H1 (cell line): ENCODE results near the gene DCTPP1. TPM values are rescaled to one million over a fixed set of nuclear protein-coding genes. Genes with fewer than 3 reads are reported as not detected.

Source experiments
- CTCF ChIA-PET: fragments of 300-600 bp; sonication (Branson Sonifier 250); formaldehyde crosslinking; loops from one replicate; lab custom pipeline; 2021; ENCODE audit not compliant: partially characterized antibody; lab: Charles Lee
- POLR2A ChIA-PET: fragments of 300-600 bp; sonication (Branson Sonifier 250); formaldehyde crosslinking; loops from one replicate; lab custom pipeline; 2021; ENCODE audit warnings: inconsistent platforms; ENCODE audit not compliant: partially characterized antibody; lab: Charles Lee
- DNase-seq, 2 experiments: peaks; one replicate each; pipeline versions ENCODE4 v3.0.0 to v3.0.0-alpha.2; 2010 to 2022; ENCODE audit warnings: low spot score in 2 of 2, low read depth in 1 of 2, mixed read lengths in 1 of 2
- FAIRE-seq: peaks from 2 replicates; lab custom pipeline; 2011; peaks lifted over from hg19 to GRCh38; lab: Jason Lieb, UNC
- H2AFZ ChIP-seq: 2 replicates; pipeline ENCODE4 v1.8.1; 2012; ENCODE audit warnings: low read length, inconsistent platforms
- H2AK5ac ChIP-seq: 2 replicates; pipeline ENCODE4 v1.6.1; 2013; ENCODE audit warnings: low read depth, low read length
- H2BK120ac ChIP-seq: replicated peaks from 2 replicates; pipeline ENCODE3; 2013; ENCODE audit warnings: low read depth, low read length, inconsistent platforms
- H2BK12ac ChIP-seq: 2 replicates; pipeline ENCODE4 v1.6.1; 2013; ENCODE audit warnings: low read depth, low read length
- H2BK15ac ChIP-seq: 2 replicates; pipeline ENCODE4 v1.6.1; 2013; ENCODE audit warnings: low read length
- H2BK20ac ChIP-seq: 2 replicates; pipeline ENCODE4 v1.6.1; 2013; ENCODE audit warnings: low read length
- H2BK5ac ChIP-seq: 2 replicates; pipeline ENCODE4 v1.6.1; 2013; ENCODE audit warnings: low read depth, low read length
- H3K14ac ChIP-seq: 2 replicates; pipeline ENCODE4 v1.6.1; 2013; ENCODE audit warnings: inconsistent platforms; ENCODE audit not compliant: insufficient read length
- H3K18ac ChIP-seq: 2 replicates; pipeline ENCODE4 v1.6.1; 2013; ENCODE audit warnings: low read length; ENCODE audit errors: extremely low read depth
- H3K23ac ChIP-seq: 2 replicates; pipeline ENCODE4 v1.6.1; 2013; ENCODE audit warnings: inconsistent platforms; ENCODE audit not compliant: insufficient read length
- H3K23me2 ChIP-seq: 2 replicates; pipeline ENCODE4 v1.6.1; 2013; ENCODE audit warnings: low read depth, low read length
- H3K27ac ChIP-seq: 2 replicates; pipeline ENCODE4 v1.6.1; 2011; ENCODE audit warnings: low read depth, low read length, inconsistent platforms
- H3K27me3 ChIP-seq, 4 experiments: replicated peaks in 1 of 4; 1 replicate in 1 of 4; 2 replicates in 3 of 4; pipeline versions ENCODE4 v1.6.1 to v1.8.1; 2011 to 2013; ENCODE audit warnings: low read length in 3 of 4, mild to moderate bottlenecking in 3 of 4, inconsistent platforms in 2 of 4, mixed read lengths in 2 of 4, moderate library complexity in 1 of 4; ENCODE audit not compliant: control insufficient read depth in 3 of 4, insufficient read depth in 3 of 4; ENCODE audit errors: extremely low read depth in 1 of 4
- H3K36me3 ChIP-seq, 4 experiments: 2 replicates each; pipeline versions ENCODE4 v1.6.1 to v1.8.1; 2011 to 2013; ENCODE audit warnings: mild to moderate bottlenecking in 4 of 4, low read length in 3 of 4, moderate library complexity in 2 of 4, control low read depth in 1 of 4, inconsistent platforms in 1 of 4; ENCODE audit not compliant: insufficient read depth in 4 of 4, control insufficient read depth in 2 of 4
- H3K4ac ChIP-seq: replicated peaks from 2 replicates; pipeline ENCODE3; 2013; ENCODE audit warnings: low read length, low read depth, mixed read lengths, inconsistent platforms; ENCODE audit not compliant: insufficient read length
- H3K4me1 ChIP-seq, 4 experiments: replicated peaks in 1 of 4; 1 replicate in 1 of 4; 2 replicates in 3 of 4; pipeline versions ENCODE4 v1.6.1 to v1.8.1; 2011 to 2013; ENCODE audit warnings: low read length in 3 of 4, inconsistent platforms in 2 of 4, mixed read lengths in 1 of 4; ENCODE audit not compliant: insufficient read depth in 4 of 4, control insufficient read depth in 3 of 4
- H3K4me2 ChIP-seq, 2 experiments: 2 replicates each; pipeline versions ENCODE4 v1.6.1 to v1.8.1; 2011 to 2013; ENCODE audit warnings: low read depth in 2 of 2, low read length in 2 of 2, control low read depth in 1 of 2, inconsistent platforms in 1 of 2, mild to moderate bottlenecking in 1 of 2; ENCODE audit not compliant: insufficient read depth in 1 of 2
- H3K4me3 ChIP-seq, 4 experiments: fragments of 200-600, 300-600 bp in 1 of 4; sonication (generic), shearing (Covaris generic), sonication (Bioruptor Twin) in 1 of 4; 2 replicates each; pipeline versions ENCODE4 v1.5.1 to v1.8.1; 2011 to 2016; ENCODE audit warnings: low read length in 4 of 4, low read depth in 3 of 4, control low read depth in 2 of 4, inconsistent platforms in 2 of 4, mild to moderate bottlenecking in 2 of 4, mixed read lengths in 1 of 4, moderate library complexity in 1 of 4; ENCODE audit not compliant: insufficient read depth in 2 of 4; ENCODE audit errors: extremely low read depth in 1 of 4
- H3K56ac ChIP-seq: replicated peaks from 2 replicates; pipeline ENCODE3; 2013; ENCODE audit warnings: low read depth, mild to moderate bottlenecking, mixed read lengths, low read length, inconsistent platforms; ENCODE audit not compliant: insufficient read length
- H3K79me1 ChIP-seq: 2 replicates; pipeline ENCODE4 v1.6.1; 2013; ENCODE audit warnings: low read depth, low read length, control low read depth
- H3K79me2 ChIP-seq, 2 experiments: 2 replicates each; pipeline versions ENCODE4 v1.6.1 to v1.8.1; 2012 to 2013; ENCODE audit warnings: low read length in 2 of 2, mild to moderate bottlenecking in 2 of 2, inconsistent platforms in 1 of 2; ENCODE audit not compliant: insufficient read depth in 2 of 2, control insufficient read depth in 1 of 2
- H3K9ac ChIP-seq, 4 experiments: replicated peaks in 1 of 4; 1 replicate in 1 of 4; 2 replicates in 3 of 4; pipeline versions ENCODE4 v1.6.1 to v1.8.1; 2011 to 2013; ENCODE audit warnings: low read depth in 3 of 4, low read length in 3 of 4, control low read depth in 2 of 4, mild to moderate bottlenecking in 2 of 4, moderate library complexity in 2 of 4, inconsistent platforms in 1 of 4; ENCODE audit errors: extremely low read depth in 1 of 4
- H3K9me3 ChIP-seq, 2 experiments: 2 replicates each; pipeline versions ENCODE4 v1.6.1 to v1.8.1; 2012 to 2013; ENCODE audit warnings: mild to moderate bottlenecking in 2 of 2, moderate library complexity in 2 of 2, control low read depth in 1 of 2, inconsistent platforms in 1 of 2, low read depth in 1 of 2, low read length in 1 of 2, mixed read lengths in 1 of 2; ENCODE audit not compliant: insufficient read depth in 2 of 2
- H4K20me1 ChIP-seq, 2 experiments: replicated peaks in 1 of 2; 2 replicates each; pipeline versions ENCODE3 to v1.8.1; 2011 to 2013; ENCODE audit warnings: inconsistent platforms in 2 of 2, low read length in 2 of 2, mild to moderate bottlenecking in 1 of 2; ENCODE audit not compliant: insufficient read depth in 2 of 2, control insufficient read depth in 1 of 2
- H4K5ac ChIP-seq: 2 replicates; pipeline ENCODE4 v1.6.1; 2013; ENCODE audit warnings: low read length, low read depth, mixed read lengths, inconsistent platforms; ENCODE audit not compliant: insufficient read length
- H4K8ac ChIP-seq: 2 replicates; pipeline ENCODE4 v1.8.0; 2013; ENCODE audit warnings: mild to moderate bottlenecking, moderate library complexity, low read length, inconsistent platforms; ENCODE audit not compliant: insufficient read depth; ENCODE audit errors: extremely low read depth
- H4K91ac ChIP-seq: replicated peaks from 2 replicates; pipeline ENCODE3; 2013; ENCODE audit warnings: low read length, mixed read lengths, inconsistent platforms; ENCODE audit not compliant: insufficient read length
- CBX8 ChIP-seq: fragments of 300-800, 300-1000 bp; sonication (generic); IDR thresholded peaks from 2 replicates; pipeline ENCODE4 v1.7.1; 2016; ENCODE audit warnings: low read depth, low read length, borderline replicate concordance
- RAD21 ChIP-seq, 2 experiments: IDR thresholded peaks in 1 of 2; conservative IDR thresholded peaks in 1 of 2; 2 replicates each; pipeline ENCODE4 v1.6.1; 2011; ENCODE audit warnings: low read depth in 2 of 2, low read length in 2 of 2, improper control_type of control experiment in 1 of 2, inconsistent platforms in 1 of 2, mild to moderate bottlenecking in 1 of 2, moderate library complexity in 1 of 2
- RFX5 ChIP-seq: IDR thresholded peaks from 2 replicates; pipeline ENCODE4 v1.6.1; 2011; ENCODE audit warnings: low read depth, low read length, improper control_type of control experiment, borderline replicate concordance
- SP2 ChIP-seq: IDR thresholded peaks from 2 replicates; pipeline ENCODE4 v1.6.1; 2012; ENCODE audit warnings: mild to moderate bottlenecking, low read length, inconsistent platforms
- SUZ12 ChIP-seq: fragments of 200-600 bp; sonication (generic); IDR thresholded peaks from 2 replicates; pipeline ENCODE4 v1.6.1; 2012; ENCODE audit warnings: mild to moderate bottlenecking, inconsistent platforms, low read length, moderate library complexity, mixed read lengths
- TAF7 ChIP-seq: optimal IDR thresholded peaks from 2 replicates; pipeline ENCODE3; 2011; ENCODE audit warnings: low read depth, mild to moderate bottlenecking, inconsistent platforms, low read length, moderate library complexity, borderline replicate concordance
- WGBS, 2 experiments: shearing (Covaris generic) in 1 of 2; methylation state at CpG; one replicate each; pipeline versions ENCODE4 v1.1.6 to v1.1.7; 2013 to 2015; ENCODE audit warnings: low lambda C conversion rate in 2 of 2, mixed read lengths in 2 of 2, inconsistent platforms in 1 of 2, low coverage in 1 of 2, missing lambda C conversion rate in 1 of 2; ENCODE audit not compliant: insufficient replicate concordance in 2 of 2, insufficient coverage in 1 of 2, insufficient read length in 1 of 2; ENCODE audit errors: extremely low coverage in 1 of 2, missing lambda C conversion rate in 1 of 2; 5-methylcytosine and 5-hydroxymethylcytosine counted together
- long read RNA-seq, 2 experiments: library from RNA in 1 of 2; library from capped mRNA in 1 of 2; stranded (forward); transcript quantifications; one replicate each; pipeline ENCODE4 v2.0.0, GENCODE V29; 2021; ENCODE audit warnings: inconsistent platforms in 1 of 2
- polyA minus RNA-seq, 3 experiments: library from RNA; depleted of rRNA, polyadenylated mRNA; stranded (reverse); fragments of >200 nt; gene quantifications; 1 replicate in 2 of 3; 2 replicates in 1 of 3; pipeline ENCODE4 v1.2.3, GENCODE V29; 2011
- polyA plus RNA-seq, 7 experiments: library from polyadenylated mRNA; depleted of rRNA in 3 of 7; stranded (reverse) in 5 of 7; unstranded in 2 of 7; fragments of >200 nt in 5 of 7; fragments of 200-250 nt in 2 of 7; gene quantifications; 1 replicate in 5 of 7; 2 replicates in 1 of 7; 4 replicates in 1 of 7; pipeline versions ENCODE4 v1.2.1 to v1.2.3, GENCODE V29; 2011 to 2013; ENCODE audit warnings: missing spikeins in 2 of 7, mixed read lengths in 2 of 7
- total RNA-seq: library from RNA; stranded (reverse); fragmentation: NEBNext Ultra II Directional; extraction: Animal tissue kit (Norgen Biotek cat#: 25700); gene quantifications from 2 replicates; pipeline ENCODE4 v1.2.1, GENCODE V29; 2021

Gene DCTPP1
- total RNA-seq (90.4 and 94.5 TPM in 2 replicates), polyA plus RNA-seq (2011; rRNA removed) (103 and 105 TPM in 2 replicates), polyA minus RNA-seq (2011; rRNA and poly(A)+ RNA removed) (27.2 and 45.3 TPM in 2 replicates)
- 108 TPM for polyA plus RNA-seq (2011; cell fraction: cytosol; rRNA removed)
- 51.4 TPM for polyA plus RNA-seq (2011; cell fraction: nucleus; rRNA removed)
- polyA plus RNA-seq (2012, experiment 1 of 2) = 74.8 to 99.2 TPM (median 95.4 TPM) in 4 replicates
- polyA plus RNA-seq (2012, experiment 2 of 2) = 172 TPM
- 61.2 TPM for polyA plus RNA-seq (2013, experiment 1 of 2)
- 60.1 TPM for polyA plus RNA-seq (2013, experiment 2 of 2)
- 37.7 TPM for polyA minus RNA-seq (2011; cell fraction: cytosol; rRNA and poly(A)+ RNA removed)
- 16.8 TPM for polyA minus RNA-seq (2011; cell fraction: nucleus; rRNA and poly(A)+ RNA removed)
- long read RNA-seq, experiment 1, transcript DCTPP1-204 (2 exons, 853 nt) = minor isoform, 5 of 91 reads
- long read RNA-seq, experiment 1, transcript DCTPP1-201 (3 exons, 1,222 nt) = major isoform, 60 of 91 reads
- long read RNA-seq, experiment 1, partial matches to known transcripts = 17 of 91 reads
- long read RNA-seq, experiment 1, other reads (novel, unspliced or antisense) = 9 of 91 reads
- long read RNA-seq, experiment 2, transcript DCTPP1-201 (3 exons, 1,222 nt) = major isoform, 215 of 236 reads
- long read RNA-seq, experiment 2, partial matches to known transcripts = 0 of 236 reads
- long read RNA-seq, experiment 2, other reads (novel, unspliced or antisense) = 16 of 236 reads

DNA sequence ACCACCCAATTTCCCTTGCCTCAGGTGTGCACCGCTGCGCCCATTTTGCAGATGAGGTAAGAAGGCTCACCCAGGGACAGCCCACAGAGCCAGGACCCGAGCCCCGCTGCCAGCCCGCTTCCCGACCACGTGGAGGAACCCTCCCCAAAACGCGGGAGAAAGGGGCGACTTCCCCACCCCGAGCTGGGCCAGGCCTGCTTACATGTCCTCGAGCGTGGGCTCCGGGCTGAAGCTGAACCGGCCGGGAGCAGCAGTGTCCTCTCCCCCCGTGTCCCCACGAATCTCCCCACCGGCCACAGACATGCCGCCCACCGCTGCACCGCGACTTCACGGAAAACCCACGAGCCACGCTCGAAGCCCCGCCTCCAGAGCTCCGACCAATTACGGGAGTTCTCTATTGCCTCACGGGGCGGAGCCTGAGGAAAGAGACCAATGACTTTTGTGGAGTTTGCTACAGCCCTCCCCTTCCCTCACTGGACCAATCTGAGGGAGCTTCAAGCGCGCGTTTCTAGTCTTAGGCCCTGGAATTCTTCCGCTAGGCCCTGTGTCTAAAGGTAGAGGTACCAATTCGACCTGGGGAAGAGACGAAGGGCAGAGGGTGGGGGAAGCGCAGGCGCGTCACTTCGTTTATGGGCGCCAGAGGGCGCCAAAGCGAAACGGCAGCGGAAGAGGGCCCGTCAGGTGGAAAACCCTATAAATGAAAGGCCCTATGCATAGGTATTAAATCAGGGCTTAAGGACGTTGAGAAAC, at the start of gene DCTPP1:
Gene DCTPP1 (minus strand): TSS at position 353 of the 750 bp plus-strand sequence. CDS start 50 bp downstream, at position 303.
- Histone ChIP-seq H3K4me2 (peak within 1 kb of the TSS; percentile 55 to 83), H2BK120ac (no peak within 1 kb of the TSS), H3K27me3 (no peaks in the 10 kb centered on the region), H3K4ac (peak within 1 kb of the TSS; percentile 16), H2AFZ (peak within 1 kb of the TSS; percentile 93), H2BK12ac (peak within 1 kb of the TSS; percentile 76), H4K91ac (peak within 1 kb of the TSS; percentile 25), H3K27ac (peak within 1 kb of the TSS; percentile 34; the same call in 1 of the 2 replicates), H2BK5ac (peak within 1 kb of the TSS; percentile 67; the same call in 1 of the 2 replicates), H3K4me1 (peaks cover 0 to 6% (median 4%) of the 10 kb centered on the region in 4 experiments; a peak in 4 of 7 replicates), H3K14ac (no peak within 1 kb of the TSS), H3K56ac (no peak within 1 kb of the TSS), H2AK5ac (no peak within 1 kb of the TSS; the same call in 1 of the 2 replicates), H3K79me1 (peaks cover 3% of the 10 kb centered on the region; the same call in 1 of the 2 replicates), H3K36me3 (peaks cover 8 to 14% (median 9%) of the 10 kb centered on the region in 4 experiments; a peak in 7 of 8 replicates), H2BK20ac (no peak within 1 kb of the TSS), H2BK15ac (peak within 1 kb of the TSS; percentile 81), H3K9me3 (no peaks in the 10 kb centered on the region), H3K4me3 (peak within 1 kb of the TSS; percentile 63 to 85 (median 80)), H3K79me2 (peaks cover 0 to 23% of the 10 kb centered on the region in 2 experiments; a peak in 2 of 4 replicates), H3K23ac (no peak within 1 kb of the TSS), H3K9ac (peak within 1 kb of the TSS; percentile 24 to 60 (median 46); a peak in 6 of 7 replicates), H4K8ac (peak within 1 kb of the TSS; percentile 91; the same call in 1 of the 2 replicates), H4K5ac (peak within 1 kb of the TSS; percentile 16), H4K20me1 (peaks cover 2% of the 10 kb centered on the region in 2 experiments), H3K23me2 (peaks cover 7% of the 10 kb centered on the region; the same call in 1 of the 2 replicates), H3K18ac (peak within 1 kb of the TSS; percentile 62)
- FAIRE-seq (peak; percentile 90), DNase-seq (peak; percentile 87 to 96)
- POLR2A ChIA-PET = interaction anchor here (0.5 to 2.3 kb wide), 18 partner anchors 12 to 226 kb away, joined by 3 to 15 read pairs (median 4); partner anchors contain the start of genes ZNF48, ZNF688, ZNF689 and ZNF747
- whole genome bisulfite sequencing, 2 experiments = 3% methylated on average over 49 of the region's 49 CpGs; no CpG with 5 or more reads in 1 of the 2 experiments
- CTCF ChIA-PET = interaction anchor here (0.6 to 2.5 kb wide), 42 partner anchors 12 to 484 kb away, joined by 3 to 17 read pairs (median 5); partner anchors contain the start of genes ZNF689, ZNF747, ZNF764 and ZNF771
- TF ChIP-seq RAD21 (IDR thresholded peaks at IDR 0.05 in 1 of 2, conservative IDR thresholded peaks at IDR 0.05 in 1 of 2; ENCODE audit: low read depth in 2 of 2, low read length in 2 of 2) = peak; percentile 46 to 54
- no peak for TF ChIP-seq SUZ12
- no peak for TF ChIP-seq TAF7
- no peak for TF ChIP-seq CBX8
- TF ChIP-seq RFX5 = no peak
- TF ChIP-seq SP2 = peak; percentile 38; the same call in 1 of the 2 replicates
